GM06990 (cell line): ENCODE results near the gene LGR6.

Source experiments
- DNase-seq: peaks from one replicate; pipeline ENCODE4 v3.0.0-alpha.2; 2011; ENCODE audit not compliant: insufficient read length; ENCODE audit errors: extremely low read depth
- H3K27me3 ChIP-seq: replicated peaks from 2 replicates; pipeline ENCODE4 v1.6.0; 2011; ENCODE audit warnings: low read length; ENCODE audit not compliant: control insufficient read depth, insufficient read depth
- H3K36me3 ChIP-seq: 2 replicates; pipeline ENCODE4 v1.5.1; 2011; ENCODE audit warnings: low read length; ENCODE audit not compliant: control insufficient read depth, insufficient read depth
- H3K4me3 ChIP-seq: replicated peaks from 2 replicates; pipeline ENCODE4 v1.5.1; 2011; ENCODE audit warnings: low read depth, mild to moderate bottlenecking, control low read depth, low read length
- TF ChIP-seq, protein P1 (sequence below): IDR thresholded peaks from 2 replicates; pipeline ENCODE4 v1.5.1; 2011; ENCODE audit warnings: low read length, control low read depth, mild to moderate bottlenecking, inconsistent platforms; ENCODE audit not compliant: insufficient read depth, poor library complexity, severe bottlenecking

Gene LGR6

GRCh38 chr1:202197653-202198365, 4.2 kb downstream of the LGR6 start:
- H3K27me3 ChIP-seq: peaks cover 7% of the 10 kb centered on the region; the same call in 1 of the 2 replicates
- no peak for DNase-seq
- H3K4me3 ChIP-seq: no peak overlapping the region
- no peaks in the 10 kb centered on the region for H3K36me3 ChIP-seq
- TF ChIP-seq, protein P1, sequence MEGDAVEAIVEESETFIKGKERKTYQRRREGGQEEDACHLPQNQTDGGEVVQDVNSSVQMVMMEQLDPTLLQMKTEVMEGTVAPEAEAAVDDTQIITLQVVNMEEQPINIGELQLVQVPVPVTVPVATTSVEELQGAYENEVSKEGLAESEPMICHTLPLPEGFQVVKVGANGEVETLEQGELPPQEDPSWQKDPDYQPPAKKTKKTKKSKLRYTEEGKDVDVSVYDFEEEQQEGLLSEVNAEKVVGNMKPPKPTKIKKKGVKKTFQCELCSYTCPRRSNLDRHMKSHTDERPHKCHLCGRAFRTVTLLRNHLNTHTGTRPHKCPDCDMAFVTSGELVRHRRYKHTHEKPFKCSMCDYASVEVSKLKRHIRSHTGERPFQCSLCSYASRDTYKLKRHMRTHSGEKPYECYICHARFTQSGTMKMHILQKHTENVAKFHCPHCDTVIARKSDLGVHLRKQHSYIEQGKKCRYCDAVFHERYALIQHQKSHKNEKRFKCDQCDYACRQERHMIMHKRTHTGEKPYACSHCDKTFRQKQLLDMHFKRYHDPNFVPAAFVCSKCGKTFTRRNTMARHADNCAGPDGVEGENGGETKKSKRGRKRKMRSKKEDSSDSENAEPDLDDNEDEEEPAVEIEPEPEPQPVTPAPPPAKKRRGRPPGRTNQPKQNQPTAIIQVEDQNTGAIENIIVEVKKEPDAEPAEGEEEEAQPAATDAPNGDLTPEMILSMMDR: no peak

GRCh38 chr1:202198366-202198724, 4.7 kb downstream of the LGR6 start:
- no peak overlapping the region for H3K4me3 ChIP-seq
- TF ChIP-seq, protein P1: no peak
- H3K36me3 ChIP-seq: no peaks in the 10 kb centered on the region
- H3K27me3 ChIP-seq: peaks cover 3% of the 10 kb centered on the region; the same call in 1 of the 2 replicates
- DNase-seq: no peak

DNA sequence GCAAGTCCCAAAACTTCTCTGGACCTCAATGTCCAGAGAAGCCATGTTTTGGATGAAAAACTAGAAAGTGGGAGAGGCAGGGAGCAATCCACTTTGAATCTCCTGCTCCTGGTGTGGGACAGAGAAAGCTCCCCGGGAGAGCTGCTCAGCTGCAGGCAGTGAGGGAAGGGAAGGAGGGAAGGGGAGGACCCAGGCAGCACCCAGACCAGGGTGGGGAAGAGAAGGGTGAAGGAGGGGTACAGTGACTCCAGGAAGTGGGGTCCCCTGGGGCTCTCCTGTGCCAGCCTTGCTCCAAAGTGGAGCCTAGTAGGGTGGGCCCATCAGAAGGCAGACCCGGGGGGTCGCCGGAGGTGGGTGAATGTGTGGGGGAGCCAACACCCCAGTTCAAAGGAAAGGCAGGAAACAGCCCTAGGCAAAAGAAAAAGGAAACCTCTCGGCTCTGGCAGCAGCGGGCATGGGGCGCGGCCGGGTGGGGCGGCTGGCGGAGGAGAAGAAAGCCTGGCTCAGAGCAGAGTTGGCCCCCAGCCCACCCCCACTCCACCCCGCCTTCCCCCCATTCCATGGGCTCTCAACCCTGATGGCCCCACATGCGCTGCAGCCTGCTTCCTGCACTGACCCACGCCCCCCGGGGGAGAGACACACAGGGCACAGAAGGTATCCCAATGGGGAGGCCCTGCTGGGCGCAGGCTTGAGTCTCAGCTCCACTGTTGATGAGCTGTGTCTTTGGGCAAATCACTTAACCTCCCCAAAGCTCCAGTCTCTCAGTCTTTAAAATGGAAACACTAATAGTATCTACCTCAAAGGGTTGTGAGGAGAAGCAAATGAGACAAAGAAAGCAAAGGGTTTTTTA, 5.7 kb downstream of the LGR6 start:
- peaks cover 1% of the 10 kb centered on the region; the same call in 1 of the 2 replicates for H3K27me3 ChIP-seq

DNA sequence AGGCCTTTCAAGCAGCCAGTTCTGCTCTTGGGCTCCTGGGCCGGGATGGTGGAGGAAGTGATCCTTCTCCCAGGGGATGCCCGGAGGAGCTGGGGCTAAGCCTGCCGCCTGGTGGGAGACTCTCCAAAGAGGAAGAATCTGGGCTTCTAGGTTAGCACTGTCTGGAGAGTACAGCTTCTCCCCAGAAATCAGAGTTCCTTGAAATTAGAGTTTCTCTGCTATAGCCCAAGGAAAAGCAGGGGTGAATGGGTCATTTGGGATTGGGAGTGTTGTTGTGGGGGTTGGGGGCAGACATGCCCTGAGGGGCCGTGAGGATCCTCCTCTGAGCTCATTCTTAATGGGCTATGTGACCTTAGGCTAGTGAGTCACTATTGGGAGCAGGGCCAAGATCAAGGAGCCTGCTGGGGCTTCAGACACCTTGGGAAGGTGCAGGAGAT, 6.5 kb downstream of the LGR6 start:
- Histone ChIP-seq H3K4me3 (no peak overlapping the region), H3K27me3 (peaks cover 1% of the 10 kb centered on the region; the same call in 1 of the 2 replicates), H3K36me3 (no peaks in the 10 kb centered on the region)
- TF ChIP-seq, protein P1: no peak
- DNase-seq: no peak

More for the DNA sequence above, 5.7 kb downstream of the LGR6 start:
- H3K4me3 ChIP-seq: no peak overlapping the region
- DNase-seq: no peak
- TF ChIP-seq, protein P1: no peak
- H3K36me3 ChIP-seq: no peaks in the 10 kb centered on the region

DNA sequence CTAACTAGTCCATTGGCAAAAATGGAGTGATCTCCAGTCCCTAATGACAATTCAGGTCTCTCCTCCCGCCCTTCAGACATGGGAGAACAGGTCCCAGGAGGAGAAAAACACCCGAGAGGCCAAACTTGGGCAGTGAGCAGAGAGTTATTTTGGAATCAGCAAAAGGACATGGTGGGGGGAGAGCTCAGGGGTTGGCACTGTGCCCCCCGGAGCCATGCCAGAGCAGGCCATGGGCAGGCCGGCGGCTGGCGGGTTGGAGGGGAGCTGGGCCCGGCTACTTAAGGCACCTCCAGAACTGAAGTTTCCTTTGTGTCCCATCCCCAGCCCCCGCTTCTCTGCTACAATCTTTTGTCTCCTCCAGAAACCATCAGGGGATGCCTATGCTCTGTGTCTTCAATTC, 7.1 kb downstream of the LGR6 start:
- no peak overlapping the region for H3K4me3 ChIP-seq
- no peak for DNase-seq
- H3K36me3 ChIP-seq: no peaks in the 10 kb centered on the region
- TF ChIP-seq, protein P1: no peak
- H3K27me3 ChIP-seq: no peaks in the 10 kb centered on the region; the same call in 1 of the 2 replicates
